K562 (cell line): ENCODE data around the gene NPPC. TPM values are rescaled to one million over a fixed set of nuclear protein-coding genes. Genes with fewer than 3 reads are reported as not detected.

ENCODE experiments used
- ATAC-seq: fragments of 200-7000 bp; cut with Tn5 transposase; 3 replicates; pipeline ENCODE4 v1.9.1; 2020; ENCODE audit warnings: moderate library complexity
- BruUV-seq: library from RNA; stranded (reverse); fragments of 400-500 nt; replicated peaks from 2 replicates; lab custom pipeline; 2021; lab: Mats Ljungman, UMichigan
- CTCF ChIA-PET: fragments of 300-600 bp; formaldehyde crosslinking; extraction: SDS; loops from one replicate; lab custom pipeline; 2021; ENCODE audit warnings: low intra/inter-chr PET ratio; lab: Yijun Ruan, JAX
- POLR2A ChIA-PET: fragments of 300-600, 350-650 bp; sonication (Branson Sonifier 250); formaldehyde crosslinking; extraction: SDS; loops from one replicate; lab custom pipeline; 2021; ENCODE audit warnings: antibody characterized with exemption, inconsistent platforms; lab: Yijun Ruan, JAX
- DNase-seq, 4 experiments: peaks; one replicate each; pipeline versions ENCODE4 v3.0.0 to v3.0.0-alpha.2; 2011 to 2018; ENCODE audit warnings: low spot score in 3 of 4, mixed read lengths in 3 of 4; ENCODE audit errors: extremely low read depth in 1 of 4
- FAIRE-seq: peaks from 2 replicates; lab custom pipeline; 2011; peaks lifted over from hg19 to GRCh38; lab: Jason Lieb, UNC
- H2AFZ ChIP-seq: 2 replicates; pipeline ENCODE4 v1.6.0; 2011; ENCODE audit warnings: low read depth, low read length, control low read depth, inconsistent platforms
- H3K27ac ChIP-seq: fragments of 200-600 bp; 3 replicates; pipeline ENCODE4 v1.8.0; 2011; ENCODE audit warnings: low read depth, mild to moderate bottlenecking, control low read depth, inconsistent platforms, low read length, moderate library complexity, mixed read lengths; ENCODE audit errors: extremely low read depth
- H3K27me3 ChIP-seq, 2 experiments: fragments of 300-600 bp in 1 of 2; 2 replicates in 1 of 2; 3 replicates in 1 of 2; pipeline versions ENCODE4 v1.6.0 to v1.8.0; 2011; ENCODE audit warnings: inconsistent platforms in 2 of 2, low read length in 2 of 2, mild to moderate bottlenecking in 1 of 2, mixed read lengths in 1 of 2, moderate library complexity in 1 of 2; ENCODE audit not compliant: control insufficient read depth in 2 of 2, insufficient read depth in 2 of 2
- H3K36me3 ChIP-seq: fragments of 300-600 bp; 3 replicates; pipeline ENCODE4 v1.8.0; 2011; ENCODE audit warnings: mild to moderate bottlenecking, low read length, inconsistent platforms; ENCODE audit not compliant: control insufficient read depth, insufficient read depth
- H3K4me1 ChIP-seq, 2 experiments: fragments of 200-600 bp in 1 of 2; replicated peaks in 1 of 2; 2 replicates in 1 of 2; 3 replicates in 1 of 2; pipeline versions ENCODE4 v1.5.1 to v1.8.0; 2011; ENCODE audit warnings: inconsistent platforms in 2 of 2, low read length in 2 of 2, mild to moderate bottlenecking in 1 of 2, mixed read lengths in 1 of 2, moderate library complexity in 1 of 2; ENCODE audit not compliant: control insufficient read depth in 2 of 2, insufficient read depth in 2 of 2
- H3K4me2 ChIP-seq: 2 replicates; pipeline ENCODE4 v1.6.1; 2011; ENCODE audit warnings: low read length, control low read depth, inconsistent platforms, mixed read lengths; ENCODE audit not compliant: insufficient read depth
- H3K4me3 ChIP-seq: fragments of 200-600 bp; sonication (generic), shearing (Covaris generic); 2 replicates; pipeline ENCODE4 v1.5.1; 2016; ENCODE audit warnings: control low read depth, inconsistent platforms
- H3K79me2 ChIP-seq: fragments of 200-600 bp; 3 replicates; pipeline ENCODE4 v1.8.0; 2011; ENCODE audit warnings: low read length, inconsistent platforms; ENCODE audit not compliant: control insufficient read depth, insufficient read depth
- H3K9ac ChIP-seq, 2 experiments: 2 replicates each; pipeline versions ENCODE4 v1.6.0 to v1.6.1; 2011; ENCODE audit warnings: low read depth in 2 of 2, low read length in 2 of 2, control low read depth in 1 of 2, inconsistent platforms in 1 of 2, mild to moderate bottlenecking in 1 of 2, mixed read lengths in 1 of 2; ENCODE audit not compliant: insufficient read depth in 1 of 2
- H3K9me1 ChIP-seq: one replicate; pipeline ENCODE4 v1.6.0; 2011; ENCODE audit warnings: inconsistent platforms, mild to moderate bottlenecking, low read length, moderate library complexity; ENCODE audit not compliant: control insufficient read depth, insufficient read depth
- H3K9me3 ChIP-seq: replicated peaks from 2 replicates; pipeline ENCODE4 v1.5.1; 2011; ENCODE audit warnings: low read depth, low read length, inconsistent platforms; ENCODE audit not compliant: control insufficient read depth, insufficient read depth
- H4K20me1 ChIP-seq: replicated peaks from 2 replicates; pipeline ENCODE4 v1.6.1; 2011; ENCODE audit warnings: low read length, inconsistent platforms, mixed read lengths; ENCODE audit not compliant: control insufficient read depth, insufficient read depth
- CHCHD3 ChIP-seq: fragments of 250-450 bp; sonication (Bioruptor Pico); IDR thresholded peaks from 2 replicates; pipeline ENCODE4 v2.1.2; 2022; ENCODE audit warnings: mild to moderate bottlenecking
- E2F4 ChIP-seq: sonication (generic); formaldehyde crosslinking; IDR thresholded peaks from 2 replicates; pipeline ENCODE4 v1.8.0; 2022; ENCODE audit warnings: mild to moderate bottlenecking, low read depth, missing genetic modification reagents
- EZH2 ChIP-seq: IDR thresholded peaks from 2 replicates; pipeline ENCODE4 v1.6.1; 2012; ENCODE audit warnings: low read depth, mild to moderate bottlenecking, inconsistent platforms, low read length, borderline replicate concordance
- FIP1L1 ChIP-seq: fragments of 200-400 bp; formaldehyde crosslinking; IDR thresholded peaks from 2 replicates; pipeline ENCODE4 v1.6.1; 2018; ENCODE audit warnings: mild to moderate bottlenecking, low read depth, low read length; ENCODE audit not compliant: poor library complexity, severe bottlenecking
- HMGXB4 ChIP-seq: sonication (generic); formaldehyde crosslinking; IDR thresholded peaks from 2 replicates; pipeline ENCODE4 v1.8.1; 2023; ENCODE audit warnings: mild to moderate bottlenecking, missing genetic modification reagents
- NFXL1 ChIP-seq: fragments of 450-650 bp; formaldehyde crosslinking; IDR thresholded peaks from 2 replicates; pipeline ENCODE4 v1.4.0; 2021; ENCODE audit warnings: mild to moderate bottlenecking
- NR4A1 ChIP-seq, 2 experiments: fragments of 250-450 bp in 1 of 2; fragments of 450-650 bp in 1 of 2; sonication (Bioruptor Pico) in 1 of 2; IDR thresholded peaks; 2 replicates each; pipeline versions ENCODE4 v1.4.0 to v1.6.1; 2016 to 2020; ENCODE audit warnings: mild to moderate bottlenecking in 2 of 2, missing compliant biosample characterization in 1 of 2, missing genetic modification characterization in 1 of 2, moderate library complexity in 1 of 2
- POLR2AphosphoS5 ChIP-seq: IDR thresholded peaks from 2 replicates; pipeline ENCODE4 v1.6.1; 2011; ENCODE audit warnings: mild to moderate bottlenecking, low read depth, low read length, moderate library complexity; ENCODE audit not compliant: control insufficient read depth, insufficient read depth
- RB1 ChIP-seq: fragments of 450-650 bp; IDR thresholded peaks from 2 replicates; pipeline ENCODE4 v1.6.1; 2017; ENCODE audit warnings: low read depth, mild to moderate bottlenecking
- SMARCE1 ChIP-seq: fragments of 450-650 bp; IDR thresholded peaks from 2 replicates; pipeline ENCODE4 v1.7.1; 2016; ENCODE audit warnings: mild to moderate bottlenecking
- U2AF1 ChIP-seq: fragments of 200-400 bp; formaldehyde crosslinking; optimal IDR thresholded peaks from 2 replicates; pipeline ENCODE3; 2017; ENCODE audit warnings: mild to moderate bottlenecking, low read depth, low read length, moderate library complexity
- WHSC1 ChIP-seq: IDR thresholded peaks from one replicate; pipeline ENCODE4 v1.6.1; 2012; ENCODE audit warnings: low read length, control low read depth, inconsistent platforms
- ZNF274 ChIP-seq: IDR thresholded peaks from 2 replicates; pipeline ENCODE4 v1.6.1; 2011; ENCODE audit warnings: low read depth, mild to moderate bottlenecking, low read length, moderate library complexity, borderline replicate concordance
- ZNF695 ChIP-seq: fragments of 450-650 bp; formaldehyde crosslinking; IDR thresholded peaks from 2 replicates; pipeline ENCODE4 v1.4.0; 2020; ENCODE audit warnings: mild to moderate bottlenecking, moderate library complexity
- WGBS: fragments of 100-300 bp; shearing (Covaris generic); methylation state at CpG from one replicate; pipeline ENCODE4 v1.1.6; 2016; ENCODE audit warnings: low coverage, mixed read lengths; ENCODE audit not compliant: insufficient coverage; ENCODE audit errors: missing lambda C conversion rate; 5-methylcytosine and 5-hydroxymethylcytosine counted together
- in situ Hi-C: fragments of 300-500 bp; cut with MboI; formaldehyde crosslinking; loops from 4 replicates; pipeline ENCODE4 v1.15.0; 2018; ENCODE audit warnings: inconsistent platforms, mixed read lengths
- intact Hi-C: fragments of 100-400 bp; cut with micrococcal nuclease; formaldehyde crosslinking; loops from 2 replicates; pipeline ENCODE4 v1.14.2; 2022
- polyA plus RNA-seq, 8 experiments: library from polyadenylated mRNA; depleted of rRNA in 4 of 8; stranded (reverse) in 5 of 8; unstranded in 3 of 8; fragments of >200 nt; fragmentation: Nextera tagmentation in 2 of 8; fragmentation: Illumina TruSeq in 1 of 8; extraction: Ambion mirVana in 2 of 8; extraction: Trizol in 1 of 8; gene quantifications; 2 replicates each; pipeline versions ENCODE4 v1.2.1 to v1.2.3, GENCODE V29; 2011 to 2014; ENCODE audit warnings: inconsistent platforms in 1 of 8, missing spikeins in 1 of 8
- total RNA-seq, 7 experiments: library from RNA; depleted of rRNA in 6 of 7; stranded (reverse); fragments of >200 nt in 6 of 7; fragmentation: Illumina TruSeq in 2 of 7; extraction: Trizol in 2 of 7; gene quantifications; 2 replicates each; pipeline versions ENCODE4 v1.2.1 to v1.2.3, GENCODE V29; 2011 to 2021; ENCODE audit warnings: low replicate concordance in 1 of 7
- TF ChIP-seq, protein P1 (sequence below): fragments of 450-650 bp; formaldehyde crosslinking; conservative IDR thresholded peaks from 2 replicates; pipeline ENCODE4 v1.4.0; 2022; ENCODE audit warnings: mild to moderate bottlenecking, missing genetic modification characterization
- TF ChIP-seq, protein P2 (sequence below): fragments of 450-650 bp; IDR thresholded peaks from 2 replicates; pipeline ENCODE4 v1.7.0; 2016; ENCODE audit warnings: borderline replicate concordance

Gene NPPC
- total and polyA plus RNA-seq, 9 of the 15 experiments (the other 6 are each of a cell fraction or from before 2014, with no cell fraction given) = not detected

DNA sequence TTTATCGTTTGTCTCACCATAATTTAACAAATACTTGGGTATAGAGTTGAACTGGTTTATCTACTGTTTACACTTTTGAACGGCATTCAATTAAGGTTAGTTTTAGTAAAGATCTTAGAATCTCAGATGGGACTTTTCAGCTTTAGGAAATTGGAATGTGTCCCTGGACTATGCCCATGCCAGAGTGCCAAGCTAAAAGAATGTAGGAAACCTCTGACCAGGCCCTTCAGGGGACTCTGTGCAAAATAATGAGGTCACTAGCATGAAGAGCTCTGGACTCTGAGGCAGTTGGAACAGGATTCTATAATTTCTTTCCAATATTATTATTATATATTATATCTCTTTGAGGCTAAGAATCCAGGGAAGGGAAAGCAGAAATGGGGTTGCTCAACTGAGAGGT lies 48.8 kb upstream of the NPPC start:
- no peak for FAIRE-seq
- 81% methylated on average over 2 of the region's 2 CpGs for WGBS
- H3K4me3 ChIP-seq = no peak overlapping the region
- H3K4me2 ChIP-seq = no peak overlapping the region
- H3K4me1 ChIP-seq = no peaks in the 10 kb centered on the region
- no peak overlapping the region for H3K9ac ChIP-seq
- H2AFZ ChIP-seq = no peak overlapping the region
- no peaks in the 10 kb centered on the region for H3K36me3 ChIP-seq
- H3K9me3 ChIP-seq = no peaks in the 10 kb centered on the region
- DNase-seq = no peak
- no peaks in the 10 kb centered on the region for H4K20me1 ChIP-seq
- in situ Hi-C loops = no loop called here
- ATAC-seq = no peak
- H3K79me2 ChIP-seq = peaks cover 6% of the 10 kb centered on the region
- BruUV-seq = no TSS peak
- H3K27me3 ChIP-seq = no peaks in the 10 kb centered on the region
- CTCF ChIA-PET = no interaction called here
- POLR2A ChIA-PET = interaction anchor here (2.6 kb wide), 1 partner anchor 11 kb away, joined by 12 read pairs; no protein-coding TSS in a partner anchor
- intact Hi-C loops = no loop called here
- no peak overlapping the region for H3K27ac ChIP-seq
- no peaks in the 10 kb centered on the region for H3K9me1 ChIP-seq
- no peak for TF ChIP-seq WHSC1
- TF ChIP-seq, protein P1, sequence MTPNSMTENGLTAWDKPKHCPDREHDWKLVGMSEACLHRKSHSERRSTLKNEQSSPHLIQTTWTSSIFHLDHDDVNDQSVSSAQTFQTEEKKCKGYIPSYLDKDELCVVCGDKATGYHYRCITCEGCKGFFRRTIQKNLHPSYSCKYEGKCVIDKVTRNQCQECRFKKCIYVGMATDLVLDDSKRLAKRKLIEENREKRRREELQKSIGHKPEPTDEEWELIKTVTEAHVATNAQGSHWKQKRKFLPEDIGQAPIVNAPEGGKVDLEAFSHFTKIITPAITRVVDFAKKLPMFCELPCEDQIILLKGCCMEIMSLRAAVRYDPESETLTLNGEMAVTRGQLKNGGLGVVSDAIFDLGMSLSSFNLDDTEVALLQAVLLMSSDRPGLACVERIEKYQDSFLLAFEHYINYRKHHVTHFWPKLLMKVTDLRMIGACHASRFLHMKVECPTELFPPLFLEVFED = no peak
- no peak for TF ChIP-seq FIP1L1
- no peak for TF ChIP-seq HMGXB4 (CRISPR knock-in tag)
- TF ChIP-seq CHCHD3 (CRISPR knock-in tag) = no peak
- no peak for TF ChIP-seq E2F4 (CRISPR knock-in tag)
- TF ChIP-seq EZH2 = no peak
- TF ChIP-seq SMARCE1 = no peak
- TF ChIP-seq, protein P2, sequence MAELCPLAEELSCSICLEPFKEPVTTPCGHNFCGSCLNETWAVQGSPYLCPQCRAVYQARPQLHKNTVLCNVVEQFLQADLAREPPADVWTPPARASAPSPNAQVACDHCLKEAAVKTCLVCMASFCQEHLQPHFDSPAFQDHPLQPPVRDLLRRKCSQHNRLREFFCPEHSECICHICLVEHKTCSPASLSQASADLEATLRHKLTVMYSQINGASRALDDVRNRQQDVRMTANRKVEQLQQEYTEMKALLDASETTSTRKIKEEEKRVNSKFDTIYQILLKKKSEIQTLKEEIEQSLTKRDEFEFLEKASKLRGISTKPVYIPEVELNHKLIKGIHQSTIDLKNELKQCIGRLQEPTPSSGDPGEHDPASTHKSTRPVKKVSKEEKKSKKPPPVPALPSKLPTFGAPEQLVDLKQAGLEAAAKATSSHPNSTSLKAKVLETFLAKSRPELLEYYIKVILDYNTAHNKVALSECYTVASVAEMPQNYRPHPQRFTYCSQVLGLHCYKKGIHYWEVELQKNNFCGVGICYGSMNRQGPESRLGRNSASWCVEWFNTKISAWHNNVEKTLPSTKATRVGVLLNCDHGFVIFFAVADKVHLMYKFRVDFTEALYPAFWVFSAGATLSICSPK = no peak
- TF ChIP-seq RB1 = no peak
- TF ChIP-seq NR4A1 (CRISPR knock-in tag; IDR thresholded peaks at IDR 0.05) = no peak
- TF ChIP-seq NR4A1 (tag; IDR thresholded peaks at IDR 0.05) = no peak
- TF ChIP-seq ZNF274 = no peak
- TF ChIP-seq POLR2AphosphoS5 = no peak
- no peak for TF ChIP-seq NFXL1 (CRISPR knock-in tag)
- TF ChIP-seq ZNF695 (CRISPR knock-in tag) = no peak
- TF ChIP-seq U2AF1 = no peak
